NCI-H1930 (cell line): ENCODE data around the gene APAF1.
"Not testable (repeated sequence)": the region's sequence is repeated elsewhere in the genome, so short reads cannot be mapped to it uniquely, and the experiment has no call there.

Experiments used
- DNase-seq, 2 experiments: peaks; one replicate each; lab custom pipeline; 2025; lab: John Stamatoyannopoulos, UW

The APAF1 gene

DNA sequence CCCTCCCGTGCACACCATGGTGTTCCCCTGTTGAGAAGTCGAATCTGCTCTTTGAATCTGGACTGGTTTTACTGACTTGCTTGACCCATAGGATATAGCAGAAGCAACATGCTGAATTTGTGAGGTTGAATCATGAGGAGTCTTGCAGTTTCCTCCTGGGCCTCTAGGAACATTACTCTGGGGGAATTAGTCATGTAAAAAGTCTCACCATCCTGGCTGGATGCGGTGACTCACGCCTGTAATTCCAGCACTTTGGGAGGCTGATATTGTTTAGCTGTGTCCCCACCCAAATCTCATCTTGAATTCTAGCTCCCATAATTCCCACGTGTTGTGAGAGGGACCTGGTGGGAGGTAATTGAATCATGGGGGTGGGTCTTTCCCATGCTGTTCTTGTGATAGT is 110.8 kb downstream of the APAF1 start:
- not testable (repeated sequence) for DNase-seq

DNA sequence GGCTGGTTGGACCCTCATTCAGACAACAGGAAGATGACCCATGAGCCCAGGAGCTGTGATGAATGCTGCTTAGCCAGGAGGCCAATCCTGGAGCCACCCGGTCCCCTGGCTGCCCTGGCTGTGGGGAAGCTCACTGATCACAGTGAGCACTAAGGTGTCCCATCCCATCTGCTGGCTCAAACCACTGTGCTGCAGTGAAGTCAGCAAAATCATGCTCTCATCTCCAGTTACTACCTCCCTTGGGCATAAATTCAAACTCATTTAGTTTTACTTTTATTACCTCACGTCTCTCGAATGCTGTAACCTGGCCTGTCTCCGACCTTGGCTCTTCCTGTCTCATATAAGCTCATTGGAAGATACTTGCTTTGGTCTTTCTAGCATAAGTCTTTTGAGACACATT is 112.4 kb downstream of the APAF1 start:
- no peak for DNase-seq

DNA sequence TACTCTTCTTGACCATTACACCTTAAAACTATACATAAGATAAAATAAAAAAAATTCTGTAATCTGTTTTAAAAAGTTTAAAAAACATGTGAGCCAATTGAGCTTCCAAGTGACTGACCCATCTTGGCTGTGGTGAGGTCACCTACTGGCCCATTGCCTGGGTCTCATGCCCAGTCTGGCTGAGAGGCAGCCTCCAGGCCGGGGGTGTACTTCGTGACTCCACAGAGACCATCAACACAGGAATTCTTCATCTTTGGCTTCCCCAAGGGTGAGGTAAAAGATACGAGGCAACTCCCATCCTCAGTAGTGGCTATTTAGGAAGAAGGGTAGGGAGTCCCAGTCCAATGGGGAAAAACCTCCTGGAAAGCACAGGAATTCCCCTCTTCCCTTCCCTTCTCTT is 113.2 kb downstream of the APAF1 start:
- DNase-seq, result no peak

DNA sequence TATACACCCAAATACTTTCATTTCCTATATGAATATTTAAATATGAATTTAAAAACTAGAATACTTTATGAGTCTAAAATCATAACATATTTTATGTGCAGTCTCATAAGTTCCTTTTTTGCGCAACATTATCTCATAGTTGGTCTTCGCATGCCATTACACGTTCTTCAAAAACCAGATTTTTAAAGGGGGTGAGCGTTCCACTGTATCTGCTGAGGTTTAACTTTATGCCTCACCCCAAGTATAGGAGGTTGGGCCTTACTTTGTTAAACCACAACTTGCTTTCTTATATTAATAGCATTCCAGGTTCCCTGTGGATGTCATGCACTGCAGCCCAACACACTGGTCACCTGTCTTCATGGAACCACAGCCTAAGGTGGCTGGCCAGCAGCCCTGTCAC is 118.6 kb downstream of the APAF1 start:
- DNase-seq, result no peak

DNA sequence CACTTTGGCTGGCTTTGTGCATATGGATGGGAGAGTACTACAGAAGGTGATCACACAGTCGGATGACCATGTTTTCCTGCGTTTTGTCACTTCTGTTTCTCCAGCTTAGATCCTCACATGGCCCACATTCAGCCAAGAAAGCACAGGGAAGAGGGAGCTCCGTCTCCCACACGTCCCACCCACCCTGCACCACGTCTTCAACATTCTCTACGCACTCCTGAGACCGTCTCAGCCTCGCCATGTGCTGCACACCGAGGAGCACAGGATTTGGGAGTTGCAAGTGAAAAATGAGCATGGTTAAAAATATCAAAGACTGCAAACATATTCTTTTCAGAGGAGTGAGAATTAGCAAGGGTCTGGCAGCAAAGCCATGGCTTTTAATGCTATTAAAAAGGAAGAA is 122.2 kb downstream of the APAF1 start:
- DNase-seq, result no peak

DNA sequence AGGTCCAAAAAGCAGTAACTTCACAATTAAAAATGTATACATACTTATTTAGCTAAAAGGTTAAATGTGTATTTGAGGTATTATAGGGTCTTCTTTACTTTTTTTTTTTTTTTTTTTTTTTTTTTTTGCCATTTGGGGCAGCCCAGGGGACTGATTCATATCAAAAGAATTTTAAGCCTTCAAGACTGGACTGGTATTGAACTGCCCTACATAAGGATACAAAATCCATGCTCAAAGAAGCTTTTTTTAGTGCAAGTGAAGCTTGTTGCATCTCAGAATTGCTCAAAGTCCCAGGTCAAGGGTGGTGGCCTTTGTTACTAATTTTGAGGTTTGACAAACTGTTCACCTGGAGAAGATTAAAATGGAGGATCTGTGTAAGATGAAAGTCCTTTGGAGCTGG is 124.0 kb downstream of the APAF1 start:
- DNase-seq, result no peak

DNA sequence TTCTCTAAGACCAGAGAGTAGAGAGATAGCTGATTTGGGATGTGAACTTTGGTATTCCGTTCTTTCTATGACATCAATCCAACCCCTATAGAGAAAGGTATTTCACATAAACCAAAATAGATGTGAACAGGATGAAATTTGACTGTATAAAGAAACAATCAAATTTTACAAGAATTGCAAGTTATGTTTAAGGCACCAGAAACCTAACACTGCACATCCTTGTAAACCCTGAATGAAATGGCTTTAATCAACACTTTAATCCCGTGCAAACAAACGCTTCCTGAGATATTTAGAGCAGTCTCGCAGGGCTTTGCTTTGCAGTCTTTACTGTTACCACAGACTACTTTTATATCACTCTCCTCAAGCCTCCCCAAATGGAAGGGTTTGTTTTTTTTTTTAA is 125.1 kb downstream of the APAF1 start:
- DNase-seq, result no peak

DNA sequence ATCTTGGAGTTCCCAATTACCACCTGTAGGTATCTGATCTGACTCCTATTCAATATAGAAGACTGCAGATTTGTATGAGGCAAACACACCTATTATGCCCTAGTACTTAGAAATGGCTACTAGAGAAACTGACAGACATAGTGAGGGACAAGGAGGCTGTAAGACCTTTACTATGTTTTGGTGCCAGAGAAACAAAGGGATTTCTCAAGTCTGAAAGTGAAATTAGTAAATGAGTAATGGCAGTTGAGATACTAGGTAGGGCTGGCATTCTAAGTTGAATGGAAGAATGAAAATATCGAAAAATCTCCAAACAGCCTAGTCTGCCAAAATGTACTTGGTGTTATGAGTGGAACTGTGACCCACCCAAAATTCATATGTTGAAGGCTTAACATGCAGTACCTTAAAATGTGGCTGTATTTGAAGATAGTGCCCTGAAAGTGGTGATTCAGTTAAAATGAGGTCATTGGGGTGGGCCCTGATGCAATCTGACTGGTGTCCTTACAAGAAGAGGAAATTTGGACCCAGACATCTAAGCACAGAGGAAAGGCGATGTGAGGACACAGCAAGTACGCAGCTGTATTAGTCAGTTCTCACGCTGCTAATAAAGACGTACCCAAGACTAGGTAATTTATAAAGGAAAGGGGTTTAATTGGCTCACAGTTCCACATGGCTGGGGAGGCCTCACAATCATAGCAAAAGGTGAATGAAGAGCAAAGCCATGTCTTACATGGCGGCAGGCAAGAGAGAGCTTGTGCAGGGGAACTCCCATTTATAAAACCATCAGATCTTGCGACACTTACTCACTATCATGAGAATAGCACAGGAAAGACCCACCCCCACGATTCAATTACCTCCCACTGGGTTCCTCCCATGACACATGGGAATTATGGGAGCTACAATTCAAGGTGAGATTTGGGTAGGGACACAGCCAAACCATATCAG is 127.0 kb downstream of the APAF1 start:
- no peak for DNase-seq

DNA sequence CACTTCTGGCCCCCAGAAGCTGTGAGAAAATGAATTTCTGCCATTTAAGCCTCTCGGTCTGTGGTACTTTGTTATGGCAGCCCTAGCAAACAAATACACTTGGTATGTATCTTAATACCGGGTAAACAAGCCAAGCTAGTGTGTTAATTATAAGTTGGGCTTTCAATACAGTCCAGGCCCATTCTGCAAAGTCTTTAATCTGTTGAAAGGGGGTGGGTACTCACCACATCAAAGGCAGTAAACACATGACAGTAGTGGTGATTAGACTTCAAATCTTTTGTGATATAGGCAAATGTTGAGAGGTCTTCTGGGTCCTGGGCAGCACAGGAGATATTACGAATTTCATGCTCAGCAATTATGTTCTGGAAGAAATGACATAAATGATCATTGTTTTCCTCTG is 127.7 kb downstream of the APAF1 start:
- no peak for DNase-seq

DNA sequence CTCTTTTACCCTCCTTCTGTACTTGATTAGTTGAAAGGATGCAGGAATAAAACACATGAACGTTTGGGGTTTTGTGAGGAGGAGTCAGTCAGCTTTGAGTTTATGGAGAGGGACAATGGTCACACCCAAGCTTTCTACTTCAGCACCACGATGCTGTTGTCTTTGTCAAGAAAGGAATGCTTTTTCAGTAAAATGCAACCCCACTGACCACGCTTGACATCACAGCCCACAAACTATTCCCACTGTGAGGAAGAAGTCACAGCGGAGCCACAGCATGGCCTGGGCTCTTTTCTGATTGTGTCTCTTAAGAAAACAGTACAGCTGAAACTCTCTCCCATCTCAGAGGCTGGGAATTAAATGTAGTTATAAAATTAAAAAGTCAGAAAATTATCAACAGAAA is 135.2 kb downstream of the APAF1 start:
- DNase-seq, result no peak

DNA sequence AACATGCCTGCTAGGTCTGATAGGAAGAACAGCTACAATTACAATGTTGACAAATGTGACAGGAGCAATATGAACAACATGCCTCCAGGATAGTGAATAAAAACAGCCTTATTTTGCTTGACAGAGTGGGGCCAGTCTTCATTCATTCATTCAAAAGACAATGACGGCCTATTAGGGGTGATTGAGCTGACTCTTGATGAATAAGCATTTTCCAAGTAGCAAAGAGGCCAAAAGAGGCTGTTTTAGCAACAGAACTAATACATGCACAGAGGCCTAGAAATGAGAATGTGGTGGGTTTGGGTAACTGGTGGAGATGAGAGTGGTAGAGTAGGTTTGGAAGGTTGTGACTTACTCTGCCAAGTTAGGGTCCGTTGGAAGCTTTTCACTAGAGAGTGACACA is 138.3 kb downstream of the APAF1 start:
- no peak for DNase-seq
